HL-60 (cell line): Measurements from ENCODE around the gene LMAN2.

ENCODE experiments used
- DNase-seq, 2 experiments: peaks; one replicate each; pipeline ENCODE4 v3.0.0-alpha.2; 2010 to 2020; ENCODE audit warnings: low read depth in 1 of 2, low spot score in 1 of 2
- H3K27ac ChIP-seq: fragments of 250-450 bp; sonication (Bioruptor Pico); replicated peaks from 2 replicates; pipeline ENCODE4 v1.5.1; 2020; ENCODE audit warnings: mild to moderate bottlenecking, moderate library complexity
- H3K27me3 ChIP-seq: fragments of 250-450 bp; sonication (Bioruptor Pico); 2 replicates; pipeline ENCODE4 v1.5.1; 2021; ENCODE audit warnings: mild to moderate bottlenecking, moderate library complexity; ENCODE audit not compliant: insufficient read depth, poor library complexity, severe bottlenecking
- H3K4me3 ChIP-seq: replicated peaks from 2 replicates; pipeline ENCODE4 v1.5.1; 2011; ENCODE audit warnings: mild to moderate bottlenecking, control low read depth, low read length; ENCODE audit not compliant: insufficient read depth
- GABPA ChIP-seq: IDR thresholded peaks from 2 replicates; pipeline ENCODE4 v1.6.1; 2012; ENCODE audit warnings: low read depth
- POLR2AphosphoS5 ChIP-seq: IDR thresholded peaks from 2 replicates; pipeline ENCODE4 v1.6.1; 2012; ENCODE audit warnings: low read depth
- REST ChIP-seq: IDR thresholded peaks from 2 replicates; pipeline ENCODE4 v1.6.1; 2012; ENCODE audit warnings: low read depth; ENCODE audit not compliant: insufficient replicate concordance
- SPI1 ChIP-seq: IDR thresholded peaks from 2 replicates; pipeline ENCODE4 v1.6.1; 2012; ENCODE audit warnings: low read depth, mild to moderate bottlenecking, borderline replicate concordance
- TF ChIP-seq, protein P1 (sequence below): IDR thresholded peaks from one replicate; pipeline ENCODE4 v1.5.1; 2011; ENCODE audit warnings: low read length, control low read depth, inconsistent platforms; ENCODE audit not compliant: insufficient read depth

Gene LMAN2

GRCh38 chr5:177328545-177329231 is 22.8 kb downstream of the LMAN2 start:
- DNase-seq, result no peak
- Histone ChIP-seq H3K27me3 (no peaks in the 10 kb centered on the region), H3K27ac (no peak overlapping the region), H3K4me3 (no peak overlapping the region)
- TF ChIP-seq, protein P1, sequence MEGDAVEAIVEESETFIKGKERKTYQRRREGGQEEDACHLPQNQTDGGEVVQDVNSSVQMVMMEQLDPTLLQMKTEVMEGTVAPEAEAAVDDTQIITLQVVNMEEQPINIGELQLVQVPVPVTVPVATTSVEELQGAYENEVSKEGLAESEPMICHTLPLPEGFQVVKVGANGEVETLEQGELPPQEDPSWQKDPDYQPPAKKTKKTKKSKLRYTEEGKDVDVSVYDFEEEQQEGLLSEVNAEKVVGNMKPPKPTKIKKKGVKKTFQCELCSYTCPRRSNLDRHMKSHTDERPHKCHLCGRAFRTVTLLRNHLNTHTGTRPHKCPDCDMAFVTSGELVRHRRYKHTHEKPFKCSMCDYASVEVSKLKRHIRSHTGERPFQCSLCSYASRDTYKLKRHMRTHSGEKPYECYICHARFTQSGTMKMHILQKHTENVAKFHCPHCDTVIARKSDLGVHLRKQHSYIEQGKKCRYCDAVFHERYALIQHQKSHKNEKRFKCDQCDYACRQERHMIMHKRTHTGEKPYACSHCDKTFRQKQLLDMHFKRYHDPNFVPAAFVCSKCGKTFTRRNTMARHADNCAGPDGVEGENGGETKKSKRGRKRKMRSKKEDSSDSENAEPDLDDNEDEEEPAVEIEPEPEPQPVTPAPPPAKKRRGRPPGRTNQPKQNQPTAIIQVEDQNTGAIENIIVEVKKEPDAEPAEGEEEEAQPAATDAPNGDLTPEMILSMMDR, result no peak
- TF ChIP-seq SPI1 (no peak), REST (no peak), GABPA (no peak), POLR2AphosphoS5 (no peak)

- no peak overlapping the region for H3K4me3 ChIP-seq
- no peak overlapping the region for H3K27ac ChIP-seq
- TF ChIP-seq POLR2AphosphoS5 (no peak), REST (no peak), SPI1 (no peak), GABPA (no peak)
- TF ChIP-seq, protein P1, result no peak
- no peak for DNase-seq
- no peaks in the 10 kb centered on the region for H3K27me3 ChIP-seq
Observed at GRCh38 chr5:177327539-177328522, 23.6 kb downstream of the LMAN2 start.

DNA sequence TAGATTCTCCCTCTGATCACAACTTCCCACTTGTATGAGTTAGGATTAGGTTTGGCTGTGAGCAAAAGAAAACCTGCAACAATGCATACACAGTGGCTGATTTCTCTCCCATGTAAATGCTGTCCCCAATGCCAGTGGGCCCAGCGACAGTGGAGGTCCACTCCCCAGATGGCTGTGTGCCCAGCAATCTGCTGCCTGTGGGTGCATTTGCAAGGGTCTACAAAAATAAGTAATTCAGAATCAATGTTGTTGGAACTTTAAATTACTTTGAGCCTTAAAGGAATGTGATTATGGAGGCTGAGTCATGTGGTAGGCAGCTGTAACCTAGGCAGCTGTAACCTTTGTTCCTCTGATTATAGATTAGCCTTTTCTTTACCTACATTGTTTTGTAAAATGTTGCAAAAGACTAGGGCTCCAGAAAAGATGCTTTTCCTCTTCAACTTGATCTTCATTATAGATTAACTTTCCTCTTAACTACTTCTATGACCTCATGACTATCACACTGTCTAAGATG is 25.5 kb downstream of the LMAN2 start:
- H3K27ac ChIP-seq, result no peak overlapping the region
- H3K4me3 ChIP-seq, result no peak overlapping the region
- TF ChIP-seq SPI1, result no peak
- TF ChIP-seq REST, result no peak
- no peak for TF ChIP-seq GABPA
- TF ChIP-seq, protein P1, result no peak
- TF ChIP-seq POLR2AphosphoS5, result no peak
- no peak for DNase-seq
- H3K27me3 ChIP-seq, result no peaks in the 10 kb centered on the region
